GM21423 (cell line): ENCODE measurements around the gene FAXDC2.

Source experiments
- ATAC-seq: cut with Tn5 transposase; IDR thresholded peaks from one replicate; pipeline ENCODE4 v1.9.1; 2021; ENCODE audit warnings: mild to moderate bottlenecking, moderate library complexity; ENCODE audit not compliant: unreplicated experiment

The FAXDC2 gene, protein sequence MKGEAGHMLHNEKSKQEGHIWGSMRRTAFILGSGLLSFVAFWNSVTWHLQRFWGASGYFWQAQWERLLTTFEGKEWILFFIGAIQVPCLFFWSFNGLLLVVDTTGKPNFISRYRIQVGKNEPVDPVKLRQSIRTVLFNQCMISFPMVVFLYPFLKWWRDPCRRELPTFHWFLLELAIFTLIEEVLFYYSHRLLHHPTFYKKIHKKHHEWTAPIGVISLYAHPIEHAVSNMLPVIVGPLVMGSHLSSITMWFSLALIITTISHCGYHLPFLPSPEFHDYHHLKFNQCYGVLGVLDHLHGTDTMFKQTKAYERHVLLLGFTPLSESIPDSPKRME

DNA sequence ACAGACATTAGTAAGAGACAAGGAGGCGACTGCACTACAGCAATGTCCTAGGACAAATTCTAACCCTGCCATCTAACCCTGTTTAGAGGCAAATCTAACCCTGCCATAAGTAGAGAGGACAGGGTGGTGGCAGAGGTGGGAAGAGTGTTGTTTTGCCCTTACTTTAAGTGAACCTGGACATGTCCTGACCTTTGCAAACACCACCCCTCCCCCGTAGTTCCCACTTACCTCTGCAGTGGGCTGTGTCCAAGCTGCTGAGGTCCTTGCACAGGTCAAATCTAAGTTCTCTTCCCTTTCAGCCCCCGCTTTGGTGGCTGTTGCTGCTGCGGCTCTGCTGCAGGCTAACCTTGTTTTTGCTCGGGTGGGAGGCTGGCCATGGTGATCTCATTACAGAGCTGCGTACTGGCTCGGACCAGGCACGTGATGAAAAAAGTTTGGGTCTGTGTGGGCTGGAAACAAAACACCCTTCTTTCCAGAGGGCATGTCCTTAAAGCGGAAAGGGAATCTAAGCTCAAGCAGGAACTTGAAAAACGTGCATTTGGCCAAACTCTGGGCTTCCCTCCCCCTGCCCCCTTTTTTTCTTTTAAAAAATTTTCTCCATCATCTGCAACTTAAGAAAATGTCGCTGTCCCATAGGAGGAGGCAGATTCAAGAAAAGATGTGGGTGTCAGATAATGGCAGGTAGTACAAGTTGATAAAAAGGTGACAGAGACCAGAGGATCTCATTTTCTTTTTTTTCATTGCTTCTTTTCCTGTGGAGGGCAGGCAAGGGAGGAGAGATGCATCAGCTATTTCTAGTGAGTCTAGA, at the start of gene FAXDC2:
Gene FAXDC2, minus strand, starts transcription at position 349 of the 808 bp plus-strand sequence. CDS start 12,425 bp downstream, outside the sequence.
- ATAC-seq, result no peak

DNA sequence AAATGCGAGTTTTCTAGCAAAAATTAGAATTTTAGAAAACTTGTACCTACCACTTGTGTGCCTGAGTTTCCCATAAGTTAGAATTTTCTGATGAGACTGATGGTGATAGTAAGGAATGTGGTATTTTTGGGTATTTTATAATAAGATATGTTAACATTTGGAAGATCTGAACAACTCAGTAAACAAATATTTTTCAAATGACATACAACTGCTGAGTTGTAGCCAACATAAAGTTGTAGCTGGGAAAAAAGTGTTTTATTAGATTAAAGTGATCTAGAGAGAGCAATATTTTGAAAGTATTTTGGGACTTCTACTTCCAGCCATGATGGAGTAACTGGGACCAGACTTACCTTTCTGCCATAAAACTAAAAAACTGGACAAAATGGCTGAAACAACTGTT, 49.7 kb upstream of the FAXDC2 start:
- no peak for ATAC-seq

DNA sequence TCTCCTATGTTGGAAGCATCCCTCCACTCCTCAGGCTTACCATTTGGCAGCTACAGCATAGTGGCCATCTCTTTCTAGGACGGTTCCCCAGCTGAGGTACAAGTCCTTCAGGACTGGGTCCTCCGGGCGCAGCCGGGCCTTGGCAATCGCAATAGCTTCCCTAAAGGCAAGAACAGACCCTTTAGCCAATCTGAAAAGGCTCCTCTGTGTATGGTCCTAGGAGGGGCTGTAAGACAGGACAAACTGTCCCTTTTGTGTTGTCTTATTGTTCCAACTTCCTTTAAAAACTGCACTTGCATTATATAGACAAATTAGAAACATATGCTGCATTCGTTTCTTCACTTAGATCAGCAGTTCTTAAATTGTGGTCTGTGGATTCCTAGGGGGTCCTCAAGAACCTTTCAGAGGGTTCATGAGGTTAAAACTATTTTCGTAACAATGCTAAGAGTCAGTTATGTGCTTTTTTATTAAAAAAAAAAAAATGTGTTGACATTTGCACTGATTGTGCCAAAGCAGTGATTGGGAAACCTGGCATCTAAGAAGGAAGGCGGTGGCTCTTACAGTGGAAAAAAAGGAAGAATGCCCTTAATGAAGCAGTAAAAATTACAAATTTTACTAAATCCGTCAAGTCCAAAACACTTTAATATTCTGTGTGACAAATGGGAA, 48.9 kb upstream of the FAXDC2 start:
- no peak for ATAC-seq

DNA sequence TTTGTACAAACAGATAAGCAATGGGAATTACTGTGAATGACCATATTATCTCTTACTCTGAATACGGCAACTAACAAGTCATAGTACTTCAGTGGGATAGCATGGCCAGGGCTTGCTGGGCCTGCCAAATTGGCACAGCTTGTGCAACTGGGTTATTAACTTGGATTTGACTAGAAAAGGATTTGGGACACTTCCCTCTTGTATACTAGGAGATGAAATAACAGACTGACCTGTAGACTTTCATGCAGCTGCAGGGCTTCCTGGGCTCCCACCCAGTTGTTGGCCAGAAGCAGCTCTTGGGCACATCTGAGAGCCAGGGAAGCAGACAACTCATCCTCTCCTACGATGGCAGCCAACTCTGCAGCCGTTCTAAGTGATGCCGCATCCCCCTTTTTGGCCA, 47.8 kb upstream of the FAXDC2 start:
- ATAC-seq, result no peak

DNA sequence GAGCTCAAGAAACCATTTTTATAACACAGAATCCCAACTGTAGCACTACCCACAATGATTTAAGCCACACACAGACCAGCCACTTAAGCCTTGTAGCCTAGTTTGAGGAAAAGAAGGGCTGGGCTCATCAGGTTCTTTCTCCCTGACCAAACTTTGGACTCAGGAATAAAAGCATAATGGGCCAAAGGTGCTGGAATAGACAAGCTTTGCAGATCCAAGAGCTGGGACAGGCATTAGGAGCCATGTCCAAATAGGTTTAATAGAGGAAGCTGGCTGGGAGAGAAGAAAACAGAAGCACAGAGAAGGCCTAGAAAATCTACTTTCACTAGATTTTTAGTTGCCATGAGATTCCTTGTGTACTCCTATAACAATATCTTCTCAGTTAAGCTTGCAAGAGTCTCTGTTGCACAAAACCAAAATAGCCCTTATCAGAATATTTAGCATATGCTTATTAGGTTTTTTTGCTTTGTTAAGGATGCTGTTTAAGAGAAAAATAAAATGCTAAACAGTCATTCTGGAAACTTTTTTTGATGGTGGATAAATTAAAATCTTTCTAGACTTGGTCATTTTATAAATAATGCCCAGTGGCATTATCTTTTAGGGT, 46.3 kb upstream of the FAXDC2 start:
- no peak for ATAC-seq

DNA sequence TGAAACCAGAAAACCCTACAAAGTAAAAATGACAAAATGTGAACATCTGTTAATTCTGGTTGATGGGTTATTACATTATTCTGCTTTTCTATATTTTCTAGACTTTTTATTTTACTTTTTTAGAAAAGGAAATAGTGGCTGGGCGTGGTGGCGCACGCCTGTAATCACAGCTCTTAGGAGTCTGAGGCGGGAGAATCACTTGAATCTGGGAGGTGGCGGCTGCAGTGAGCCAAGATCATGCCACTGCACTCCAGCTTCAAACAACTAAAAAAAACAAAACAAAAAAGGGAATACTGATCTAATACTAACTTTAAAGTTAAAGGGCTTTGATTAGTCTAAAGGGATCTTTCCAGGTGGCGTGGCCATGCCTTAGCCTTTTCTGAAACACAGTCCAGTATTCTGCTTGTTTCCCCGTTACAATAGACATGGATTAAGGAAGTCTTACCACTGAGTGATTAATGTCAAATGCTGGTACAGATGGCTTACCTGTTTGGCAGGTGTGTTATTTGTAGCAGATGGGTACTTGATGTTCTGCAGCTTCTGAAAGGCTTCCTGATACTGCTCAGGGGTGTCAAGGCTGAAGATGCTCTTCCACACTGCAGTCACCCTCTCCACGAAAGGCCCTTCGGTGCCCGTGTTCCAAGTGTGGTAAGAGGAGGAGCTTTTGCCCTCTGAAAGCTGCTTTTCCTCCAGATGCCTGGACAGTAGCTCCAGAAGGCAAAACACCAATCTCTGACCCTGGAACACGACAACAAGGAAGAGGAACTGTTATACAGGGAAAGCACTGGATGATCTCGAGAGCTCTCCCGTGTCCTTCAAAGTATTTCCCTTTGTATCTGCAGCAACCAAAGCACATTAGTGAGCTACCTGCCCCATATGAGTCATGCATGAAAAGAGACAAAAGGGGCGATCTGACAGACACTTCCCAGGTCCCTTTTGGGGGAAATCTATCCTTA, 45.5 kb upstream of the FAXDC2 start:
- no peak for ATAC-seq

DNA sequence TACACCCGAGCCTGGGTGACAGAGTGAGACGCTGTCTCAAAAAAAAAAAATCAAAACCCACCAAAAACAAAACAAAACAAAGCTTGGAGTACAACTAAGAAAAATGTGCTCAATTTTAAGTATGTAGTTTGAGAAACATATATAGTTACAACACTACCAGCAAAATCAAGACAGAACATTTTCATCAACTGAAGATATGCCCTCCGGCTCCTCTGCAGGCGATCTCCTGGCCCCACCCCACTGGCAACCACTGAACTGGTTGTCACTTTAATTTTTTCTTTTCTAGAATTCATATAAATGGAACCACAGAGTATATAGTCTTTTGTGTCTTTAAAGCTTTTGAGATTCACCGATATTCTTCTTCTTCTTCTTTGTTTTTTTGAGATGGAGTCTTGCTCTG, 43.0 kb upstream of the FAXDC2 start:
- no peak for ATAC-seq

DNA sequence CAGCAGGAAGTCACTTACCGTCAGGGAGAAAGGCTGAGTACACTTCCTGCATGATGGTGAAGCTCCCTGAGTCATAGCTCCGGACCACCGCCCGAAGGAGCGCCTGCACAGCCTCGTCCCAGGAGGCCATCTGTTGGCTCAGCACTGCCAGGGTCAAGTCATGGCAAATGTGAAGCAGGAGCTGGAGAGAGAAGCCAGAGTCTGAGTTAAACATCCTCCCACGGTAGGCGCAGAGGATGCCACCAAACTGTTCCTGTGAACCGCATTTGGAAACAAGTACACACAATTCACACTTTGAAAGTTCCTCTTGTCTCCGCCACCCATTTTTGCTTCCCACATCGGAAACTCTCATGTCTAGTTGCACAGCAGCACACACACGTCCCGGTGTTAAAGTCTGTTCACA, 42.0 kb upstream of the FAXDC2 start:
- no peak for ATAC-seq

DNA sequence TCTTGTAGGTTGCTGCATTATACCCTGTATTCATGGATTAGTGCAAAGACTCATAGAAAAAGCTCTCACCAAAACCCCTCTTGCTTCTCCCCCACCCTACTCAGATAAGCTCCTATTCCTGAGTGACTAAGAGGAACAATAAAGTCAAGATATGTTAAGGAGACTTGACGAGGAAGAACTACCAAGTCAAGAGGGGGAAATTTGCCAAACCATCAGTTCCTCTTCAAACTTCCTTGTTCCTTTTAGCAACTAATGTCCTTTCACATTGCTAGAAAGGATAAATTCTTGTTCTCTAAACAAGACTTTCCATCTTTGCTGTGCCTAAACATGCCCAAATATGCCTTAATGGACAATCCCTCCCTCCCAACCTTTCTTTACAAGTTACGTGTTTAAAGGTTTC, 35.0 kb upstream of the FAXDC2 start:
- ATAC-seq, result no peak

DNA sequence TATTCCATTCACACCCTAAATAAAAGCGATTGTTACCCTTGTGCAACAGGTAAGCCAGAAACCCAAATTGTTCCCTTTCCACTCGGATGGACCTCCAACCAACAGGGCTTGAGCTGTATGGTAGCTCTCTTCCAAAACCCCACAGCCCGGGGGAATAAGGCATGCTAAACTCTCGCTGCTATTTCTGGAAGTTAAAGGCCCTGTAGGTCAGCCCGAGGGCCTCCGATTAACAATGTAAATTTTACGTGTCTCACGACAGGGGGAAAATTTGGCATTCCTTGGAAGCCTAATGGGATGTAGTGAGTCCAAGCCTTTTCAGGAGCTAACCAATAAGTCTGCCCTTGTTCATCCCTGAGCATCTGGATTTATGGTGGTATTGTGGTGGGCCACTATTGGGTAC, 34.0 kb upstream of the FAXDC2 start:
- no peak for ATAC-seq

DNA sequence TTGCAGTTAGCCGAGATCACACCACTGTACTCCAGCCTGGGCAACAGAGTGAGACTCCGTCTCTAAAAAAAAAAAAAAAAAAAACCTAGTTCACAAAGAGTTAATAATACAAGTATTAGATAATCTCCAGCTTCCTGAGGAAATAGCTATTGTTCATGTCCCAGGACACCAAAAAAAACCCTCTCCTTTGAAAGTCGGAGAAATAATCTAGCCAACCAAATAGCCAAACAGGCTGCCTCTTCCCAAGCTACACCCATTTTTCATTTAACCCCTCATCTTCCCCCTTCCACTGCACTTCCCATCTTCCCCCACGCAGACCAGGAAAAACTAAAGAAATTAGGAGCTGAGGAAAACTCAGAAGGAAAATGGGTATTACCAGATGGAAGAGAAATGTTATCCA, 31.6 kb upstream of the FAXDC2 start:
- ATAC-seq, result no peak

DNA sequence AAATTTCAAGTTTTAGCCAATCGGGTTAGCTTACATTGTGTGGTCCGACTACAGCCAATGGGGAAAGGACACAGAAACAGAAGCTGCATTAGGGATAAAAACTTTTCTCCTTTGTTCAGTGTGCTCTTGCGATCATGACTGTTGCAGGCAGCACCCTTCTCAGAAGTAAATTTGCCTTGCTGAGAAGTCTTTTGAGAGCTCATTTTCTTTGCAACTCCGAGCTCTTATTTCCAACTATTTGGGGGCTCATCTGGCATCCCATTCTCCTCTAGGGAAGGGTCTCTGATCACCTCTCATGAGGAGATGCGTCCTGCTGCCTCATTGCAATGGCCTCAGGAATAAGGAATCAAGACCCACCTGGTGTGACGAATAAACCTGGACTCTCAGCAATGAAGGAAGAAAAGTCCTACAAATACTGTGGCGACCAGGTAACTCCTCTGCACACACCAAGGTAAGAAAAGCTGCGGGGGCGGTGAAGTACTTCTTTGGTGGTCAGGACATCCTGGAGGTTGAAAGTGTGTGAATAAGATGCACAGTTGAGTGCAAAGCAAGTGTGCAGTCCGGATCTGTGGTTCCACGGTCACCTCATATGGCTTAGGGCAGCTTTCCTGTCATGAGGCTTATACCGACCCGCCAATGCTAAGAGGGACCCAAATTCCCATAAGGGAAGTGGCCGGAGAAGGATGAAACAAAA, 28.4 kb upstream of the FAXDC2 start:
- no peak for ATAC-seq

DNA sequence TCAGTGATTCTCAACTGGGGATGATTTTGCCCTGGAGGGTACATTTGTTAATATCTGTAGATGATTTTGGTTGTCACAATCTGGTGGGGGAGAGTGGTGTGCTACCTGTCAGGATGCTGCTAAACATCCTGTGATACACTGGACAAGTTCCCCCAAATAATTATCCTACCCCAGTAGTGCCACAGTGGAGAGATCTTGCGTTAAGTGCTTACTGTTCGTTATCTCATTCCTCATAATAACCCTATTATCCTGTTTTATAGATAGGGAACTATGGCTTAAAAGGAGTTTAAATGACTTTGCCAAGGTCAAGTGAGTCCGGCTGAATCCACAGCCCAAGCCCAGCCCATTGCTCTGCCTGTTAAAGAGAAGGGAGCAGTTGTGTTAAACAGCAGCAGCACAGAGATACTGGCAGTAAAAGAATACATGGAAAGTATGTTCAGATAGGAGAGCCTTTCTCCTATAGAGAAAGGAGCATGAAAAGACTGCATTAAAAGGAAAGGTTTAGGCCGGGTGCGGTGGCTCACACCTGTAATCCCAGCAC, 23.5 kb upstream of the FAXDC2 start:
- ATAC-seq, result no peak

DNA sequence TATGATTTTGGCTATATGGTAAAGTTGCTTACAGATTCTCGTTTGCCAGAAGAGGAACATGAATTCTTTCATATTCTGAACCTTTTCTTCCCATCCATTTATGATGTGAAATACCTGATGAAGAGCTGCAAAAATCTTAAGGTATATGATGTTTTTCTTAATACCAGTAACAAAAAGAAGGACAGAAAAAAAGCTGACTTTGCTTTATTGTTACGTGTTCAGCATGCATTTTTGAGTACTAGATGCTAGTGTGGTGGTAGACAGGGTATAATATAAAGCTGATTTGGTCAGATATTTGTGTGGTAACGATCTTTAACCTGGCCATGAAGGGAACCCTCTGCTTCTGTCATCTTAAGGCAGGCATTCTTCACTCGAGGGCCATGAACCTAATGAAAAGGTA, 21.3 kb upstream of the FAXDC2 start:
- ATAC-seq, result no peak

DNA sequence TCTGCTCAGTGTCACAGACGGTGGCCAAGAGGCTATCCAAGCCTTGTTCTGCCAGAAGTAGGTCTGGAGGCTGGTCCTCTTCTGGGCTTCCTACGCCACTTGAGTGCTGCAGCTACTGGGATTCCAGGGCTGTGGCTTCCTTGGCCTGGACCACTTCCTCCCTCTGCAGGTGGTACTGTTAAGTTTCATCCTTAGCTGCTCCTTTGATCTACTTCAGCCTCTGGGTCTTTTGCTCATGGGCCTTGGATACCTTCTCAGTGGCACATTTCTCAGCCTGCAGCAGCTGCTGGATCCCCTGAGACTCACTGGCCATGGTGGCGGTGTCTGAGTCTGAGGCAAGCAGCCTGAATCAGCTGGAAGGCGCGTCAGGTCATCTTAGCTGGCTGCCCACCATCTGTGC, 18.3 kb upstream of the FAXDC2 start:
- no peak for ATAC-seq

DNA sequence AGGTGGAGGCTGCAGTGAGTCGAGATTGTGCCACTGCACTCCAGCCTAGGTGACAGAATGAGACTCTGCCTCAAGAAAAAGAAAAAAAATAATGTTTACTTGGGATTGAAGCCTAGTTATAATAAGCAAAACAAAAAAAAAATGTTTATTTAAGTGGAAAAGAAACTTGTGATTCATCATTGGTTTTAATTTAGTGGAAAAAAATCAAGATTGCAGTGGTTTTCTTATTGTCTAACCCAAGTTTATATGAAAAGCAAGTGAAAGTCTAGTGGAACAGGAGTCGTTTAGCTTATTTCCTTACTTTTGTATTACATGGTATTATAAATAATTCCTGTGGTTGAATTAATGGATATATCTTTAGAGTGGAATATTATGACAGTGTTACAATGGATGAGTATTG, 16.4 kb upstream of the FAXDC2 start:
- no peak for ATAC-seq

DNA sequence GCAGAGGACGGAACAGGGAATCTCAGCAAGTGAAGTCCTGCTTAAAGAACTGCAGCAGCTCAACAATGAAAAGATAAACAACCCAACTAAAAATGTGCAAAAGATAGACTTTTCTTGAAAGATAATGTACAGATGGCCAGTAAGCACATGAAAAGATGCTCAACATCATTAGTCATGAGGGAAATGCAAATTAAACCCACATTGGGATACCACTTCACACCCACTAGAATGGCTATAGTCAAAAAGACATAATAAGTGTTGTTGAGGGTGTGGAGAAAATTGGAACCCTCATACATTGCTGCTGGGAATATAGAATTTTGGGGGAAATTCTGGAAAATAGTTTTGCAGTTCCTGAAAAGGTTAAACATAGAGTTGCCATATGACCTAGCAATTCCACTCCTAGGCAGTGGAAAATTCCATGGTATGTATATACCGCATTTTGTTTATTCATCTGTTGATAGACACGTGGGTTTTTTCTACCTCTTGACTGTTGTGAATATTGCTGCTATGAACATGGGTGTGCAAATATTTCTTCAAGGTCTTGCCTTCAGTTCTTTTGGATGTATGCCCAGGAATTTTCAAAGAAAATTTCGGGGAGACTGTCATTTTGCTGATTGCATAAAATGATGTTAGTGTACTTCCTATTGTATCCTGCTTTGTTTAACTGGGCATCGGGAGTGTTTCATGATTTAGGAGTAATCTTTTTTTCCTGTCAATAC, 15.2 kb upstream of the FAXDC2 start:
- ATAC-seq, result no peak

DNA sequence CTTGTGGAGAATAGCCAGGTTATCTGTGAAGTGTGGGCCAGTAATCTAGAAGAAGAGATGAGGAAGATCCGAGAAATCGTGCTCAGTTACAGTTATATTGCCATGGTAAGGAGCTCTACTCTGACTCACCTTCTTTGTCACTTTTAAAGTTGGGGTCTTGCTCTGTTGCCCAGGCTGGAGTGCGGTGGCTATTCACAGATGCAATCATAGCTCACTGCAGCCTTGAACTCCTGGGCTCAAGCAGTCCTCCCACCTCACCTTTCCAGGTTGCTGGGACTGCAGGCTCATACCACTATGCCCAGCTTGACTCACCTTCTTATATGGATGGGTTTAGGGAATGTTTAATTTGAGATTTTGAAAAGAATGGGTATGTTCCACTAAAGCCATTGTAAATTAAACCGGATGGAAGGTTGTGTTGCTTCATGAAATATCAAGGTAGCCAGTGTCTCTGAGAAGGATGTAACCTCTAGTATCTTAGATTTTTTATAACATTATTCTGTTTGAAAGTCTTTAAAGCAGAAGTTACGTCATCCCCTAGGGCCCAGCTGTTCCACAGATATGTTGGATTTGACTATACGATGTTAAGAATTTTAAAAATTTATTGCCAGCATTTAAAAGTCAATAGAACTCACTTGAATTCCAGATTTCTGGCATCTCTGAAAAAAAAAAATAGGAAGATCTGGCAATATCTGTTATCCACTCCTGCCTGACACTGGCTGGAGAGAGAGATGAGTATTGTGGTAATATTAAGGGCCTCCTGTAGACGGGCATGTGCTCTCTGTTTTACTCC, 13.1 kb upstream of the FAXDC2 start:
- no peak for ATAC-seq
